GM23248 (cell line): Measurements from ENCODE around the gene TMEM123. TPM values are rescaled to one million over a fixed set of nuclear protein-coding genes. Genes with fewer than 3 reads are reported as not detected.

Experiments
- DNase-seq: peaks from one replicate; pipeline ENCODE4 v3.0.0-alpha.2; 2015
- H2AFZ ChIP-seq: fragments of 200-600 bp; sonication (generic); 2 replicates; pipeline ENCODE4 v1.6.1; 2016; ENCODE audit warnings: antibody characterized with exemption
- H3F3A ChIP-seq: fragments of 200-600 bp; sonication (generic); 2 replicates; pipeline ENCODE4 v1.6.1; 2016; ENCODE audit warnings: mild to moderate bottlenecking, antibody characterized with exemption, mixed run types; ENCODE audit not compliant: insufficient read depth
- H3K27ac ChIP-seq: fragments of 200-600 bp; sonication (generic); 2 replicates; pipeline ENCODE4 v1.5.1; 2016; ENCODE audit warnings: mild to moderate bottlenecking
- H3K27me3 ChIP-seq: fragments of 200-600 bp; sonication (generic); replicated peaks from 2 replicates; pipeline ENCODE4 v1.6.1; 2016; ENCODE audit warnings: mild to moderate bottlenecking; ENCODE audit not compliant: insufficient read depth
- H3K36me3 ChIP-seq: fragments of 200-600 bp; sonication (generic); 2 replicates; pipeline ENCODE4 v1.6.1; 2016; ENCODE audit warnings: low read depth, mild to moderate bottlenecking
- H3K4me1 ChIP-seq: fragments of 200-600 bp; sonication (generic); 2 replicates; pipeline ENCODE4 v1.6.1; 2016; ENCODE audit warnings: mild to moderate bottlenecking; ENCODE audit not compliant: insufficient read depth
- H3K4me2 ChIP-seq: fragments of 200-600 bp; sonication (generic); one replicate; pipeline ENCODE4 v1.6.1; 2016; ENCODE audit warnings: mild to moderate bottlenecking; ENCODE audit not compliant: unreplicated experiment
- H3K4me3 ChIP-seq: fragments of 200-600 bp; sonication (generic); 2 replicates; pipeline ENCODE4 v1.5.1; 2016; ENCODE audit warnings: mild to moderate bottlenecking
- H3K79me2 ChIP-seq: fragments of 200-600 bp; sonication (generic); 2 replicates; pipeline ENCODE4 v1.6.1; 2016; ENCODE audit warnings: mild to moderate bottlenecking; ENCODE audit not compliant: insufficient read depth
- H3K9ac ChIP-seq: fragments of 200-600 bp; sonication (generic); 2 replicates; pipeline ENCODE4 v1.6.1; 2016; ENCODE audit warnings: mild to moderate bottlenecking
- H3K9me2 ChIP-seq: fragments of 200-600 bp; sonication (generic); 2 replicates; pipeline ENCODE4 v1.6.1; 2016; ENCODE audit warnings: mixed run types, mild to moderate bottlenecking, moderate library complexity; ENCODE audit not compliant: insufficient read depth
- H3K9me3 ChIP-seq: fragments of 200-600 bp; sonication (generic); one replicate; pipeline ENCODE4 v1.6.1; 2017; ENCODE audit warnings: low read depth
- H4K20me1 ChIP-seq: fragments of 200-600 bp; sonication (generic); 2 replicates; pipeline ENCODE4 v1.6.0; 2016; ENCODE audit not compliant: insufficient read depth
- EZH2 ChIP-seq: fragments of 200-600 bp; sonication (generic); IDR thresholded peaks from 2 replicates; pipeline ENCODE4 v1.6.1; 2018; ENCODE audit warnings: antibody characterized with exemption, mild to moderate bottlenecking; ENCODE audit not compliant: insufficient read depth, poor library complexity, severe bottlenecking
- EZH2phosphoT487 ChIP-seq: fragments of 200-600 bp; sonication (generic); IDR thresholded peaks from 2 replicates; pipeline ENCODE4 v1.6.1; 2018; ENCODE audit warnings: antibody characterized with exemption, moderate library complexity, mild to moderate bottlenecking, low read depth; ENCODE audit not compliant: insufficient read depth
- WGBS, 2 experiments: methylation state at CpG; one replicate each; pipeline ENCODE4 v1.1.6; 2015 to 2017; ENCODE audit warnings: low lambda C conversion rate in 2 of 2, low coverage in 1 of 2; ENCODE audit errors: missing lambda C conversion rate in 2 of 2; 5-methylcytosine and 5-hydroxymethylcytosine counted together
- in situ Hi-C: fragments of 300-500 bp; cut with MboI; formaldehyde crosslinking; loops from 2 replicates; pipeline ENCODE4 v1.15.0; 2020
- polyA plus RNA-seq: library from polyadenylated mRNA; unstranded; fragments of >200 nt; fragmentation: Nextera tagmentation; extraction: Ambion mirVana; gene quantifications from 2 replicates; pipeline ENCODE4 v1.2.1, GENCODE V29; 2016
- total RNA-seq: library from RNA; depleted of rRNA; stranded (reverse); fragments of >200 nt; shearing (Covaris generic); gene quantifications from 2 replicates; pipeline ENCODE4 v1.2.3, GENCODE V29; 2014

The TMEM123 gene
- total and polyA plus RNA-seq, 2 experiments from 2014 or later: 106 to 113 TPM

DNA sequence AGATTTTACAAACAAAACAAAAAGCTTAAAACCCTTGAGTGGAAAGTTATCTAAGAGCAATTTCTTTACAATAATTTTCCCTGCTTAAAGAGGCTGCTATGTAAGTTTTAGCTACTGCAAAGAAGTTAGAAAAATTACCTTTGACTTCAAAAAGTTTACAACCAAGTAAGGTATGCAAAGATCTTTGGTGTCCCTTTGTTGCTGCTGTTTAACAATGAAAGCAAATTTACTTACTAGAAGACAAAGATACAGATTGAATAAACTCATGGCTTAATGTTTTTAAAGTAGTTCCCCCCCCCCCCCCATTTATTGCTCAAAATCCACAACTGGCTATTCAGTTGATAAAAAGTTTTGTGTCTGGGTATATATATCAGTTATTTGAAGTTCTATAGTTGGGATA is 26.0 kb downstream of the TMEM123 start:
- DNase-seq: no peak
- H3K4me3 ChIP-seq: no peak overlapping the region
- H2AFZ ChIP-seq: no peak overlapping the region
- H4K20me1 ChIP-seq: 0 out of 2 replicates have a peak, but pooled peaks cover 4% of the 10 kb centered on the region
- in situ Hi-C loops: no loop called here
- H3K4me1 ChIP-seq: peaks cover 9% of the 10 kb centered on the region
- H3K9me2 ChIP-seq: no peaks in the 10 kb centered on the region; the same call in 1 of the 2 replicates
- no peaks in the 10 kb centered on the region for H3K27me3 ChIP-seq
- H3K4me2 ChIP-seq: no peak overlapping the region
- TF ChIP-seq EZH2 (no peak), EZH2phosphoT487 (no peak)
- H3K9me3 ChIP-seq: no peaks in the 10 kb centered on the region
- no peak overlapping the region for H3K27ac ChIP-seq
- no peaks in the 10 kb centered on the region; the same call in 1 of the 2 replicates for H3K36me3 ChIP-seq
- H3F3A ChIP-seq: peaks cover 10% of the 10 kb centered on the region; the same call in 1 of the 2 replicates
- no peak overlapping the region for H3K9ac ChIP-seq
- H3K79me2 ChIP-seq: peaks cover 55% of the 10 kb centered on the region

DNA sequence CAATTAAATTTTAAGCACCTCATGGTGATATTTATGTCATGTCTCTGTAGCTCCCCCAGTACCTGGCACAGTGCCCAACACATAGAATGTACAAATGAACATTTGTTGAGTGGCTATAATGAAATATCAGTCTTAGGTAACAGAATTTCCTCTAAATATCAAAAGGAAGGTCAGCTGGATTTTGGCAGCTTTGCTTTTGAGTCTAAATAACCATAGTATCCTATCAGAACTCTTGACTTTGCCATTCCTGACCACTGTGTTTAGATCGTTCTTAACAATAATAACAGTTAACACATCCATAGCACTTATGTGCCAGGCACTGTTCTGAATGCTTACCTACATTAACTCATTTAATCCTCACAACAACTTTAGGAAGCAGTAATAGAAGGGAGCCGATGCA is 26.6 kb downstream of the TMEM123 start:
- H3K79me2 ChIP-seq: peaks cover 54% of the 10 kb centered on the region
- no peaks in the 10 kb centered on the region; the same call in 1 of the 2 replicates for H3K36me3 ChIP-seq

DNA sequence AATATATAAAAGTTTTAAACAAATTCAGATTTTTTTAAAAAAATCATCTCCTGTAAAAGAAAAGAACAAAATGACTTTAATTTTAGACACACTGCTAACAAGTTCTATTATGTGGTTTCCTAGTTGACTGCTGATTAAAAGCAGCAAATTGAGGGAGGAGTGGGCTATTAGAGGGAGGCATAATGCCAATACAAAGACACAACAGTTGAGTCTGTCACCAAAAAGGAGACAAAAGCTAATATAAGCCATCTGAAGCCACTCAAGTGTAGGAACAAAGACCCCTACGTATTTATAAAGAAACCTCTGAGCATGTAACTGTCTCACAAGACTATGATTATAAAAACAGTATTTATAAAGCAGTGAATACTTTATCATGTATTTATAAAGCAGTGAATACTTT is 28.6 kb downstream of the TMEM123 start:
- H3K4me2 ChIP-seq: no peak overlapping the region
- WGBS, 2 experiments: 41 to 56% methylated on average over 1 of the region's 1 CpG
- H4K20me1 ChIP-seq: 0 out of 2 replicates have a peak, but pooled peaks cover 4% of the 10 kb centered on the region
- no peaks in the 10 kb centered on the region for H3K9me2 ChIP-seq
- TF ChIP-seq EZH2phosphoT487: no peak
- TF ChIP-seq EZH2: no peak
- DNase-seq: no peak
- no peak overlapping the region for H2AFZ ChIP-seq
- H3K27ac ChIP-seq: no peak overlapping the region
- H3F3A ChIP-seq: peaks cover 6% of the 10 kb centered on the region; the same call in 1 of the 2 replicates
- H3K79me2 ChIP-seq: peaks cover 41% of the 10 kb centered on the region
- H3K4me3 ChIP-seq: no peak overlapping the region
- no peaks in the 10 kb centered on the region for H3K27me3 ChIP-seq
- no peak overlapping the region for H3K9ac ChIP-seq
- H3K36me3 ChIP-seq: no peaks in the 10 kb centered on the region; the same call in 1 of the 2 replicates
- no peaks in the 10 kb centered on the region for H3K9me3 ChIP-seq
- in situ Hi-C loops: no loop called here
- no peaks in the 10 kb centered on the region for H3K4me1 ChIP-seq

More for the DNA sequence above, 26.6 kb downstream of the TMEM123 start:
- no peak overlapping the region for H2AFZ ChIP-seq
- H3K9me2 ChIP-seq: no peaks in the 10 kb centered on the region
- H4K20me1 ChIP-seq: 0 out of 2 replicates have a peak, but pooled peaks cover 4% of the 10 kb centered on the region
- WGBS, 2 experiments: 70 to 81% methylated on average over 2 of the region's 2 CpGs
- no peak for TF ChIP-seq EZH2
- TF ChIP-seq EZH2phosphoT487: no peak
- H3K4me3 ChIP-seq: no peak overlapping the region
- no peaks in the 10 kb centered on the region for H3K9me3 ChIP-seq
- peaks cover 10% of the 10 kb centered on the region; the same call in 1 of the 2 replicates for H3F3A ChIP-seq
- no peak overlapping the region for H3K4me2 ChIP-seq
- in situ Hi-C loops: no loop called here
- no peak for DNase-seq
- H3K27me3 ChIP-seq: no peaks in the 10 kb centered on the region
- no peak overlapping the region for H3K27ac ChIP-seq
- H3K4me1 ChIP-seq: peaks cover 9% of the 10 kb centered on the region
- no peak overlapping the region for H3K9ac ChIP-seq

DNA sequence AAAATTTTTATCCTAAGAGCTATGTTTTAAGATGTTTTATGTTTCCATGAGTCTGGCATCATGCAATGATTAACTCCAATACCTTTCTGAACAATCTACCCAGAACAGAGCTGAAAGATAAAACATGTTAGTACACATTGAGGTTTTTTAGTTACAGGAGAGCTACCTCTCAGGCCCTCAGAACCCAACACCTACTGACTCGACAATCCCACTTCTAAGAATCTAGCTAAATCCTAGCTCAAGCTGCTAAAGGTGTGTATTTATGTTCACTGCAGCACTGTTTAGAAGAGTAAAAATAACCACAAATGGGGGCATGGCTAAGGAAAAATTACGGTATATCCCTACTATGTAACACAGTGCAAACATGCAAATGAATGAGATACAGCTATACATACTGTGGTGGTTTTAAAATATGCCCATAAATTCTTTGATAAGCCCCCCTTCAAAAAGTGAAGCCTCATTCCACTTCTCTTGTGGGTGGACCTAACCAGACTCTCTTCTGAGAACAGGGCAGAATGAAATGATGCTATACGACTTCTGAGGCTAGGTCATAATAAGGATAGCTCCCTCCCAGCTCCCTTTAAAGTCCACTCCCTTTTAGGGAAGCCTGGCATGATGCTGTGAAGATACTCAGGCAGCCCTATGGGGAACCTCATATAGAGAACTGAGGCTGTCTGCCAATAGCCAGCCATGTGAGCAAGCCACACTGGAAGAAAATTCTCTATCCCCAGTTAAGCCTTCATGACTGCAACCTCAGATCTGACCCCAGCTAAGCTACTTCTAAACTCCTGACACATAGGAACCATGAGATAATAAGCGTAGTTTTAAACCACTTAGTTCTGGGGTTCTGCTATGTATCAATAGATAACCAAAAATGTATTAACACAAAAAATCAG is 29.5 kb downstream of the TMEM123 start:
- H3K27me3 ChIP-seq: no peaks in the 10 kb centered on the region
- H3K4me1 ChIP-seq: no peaks in the 10 kb centered on the region
- H3K4me2 ChIP-seq: no peak overlapping the region
- 0 out of 2 replicates have a peak, but pooled peaks cover 4% of the 10 kb centered on the region for H4K20me1 ChIP-seq
- no peak for TF ChIP-seq EZH2phosphoT487
- no peak for TF ChIP-seq EZH2
- no peak for DNase-seq
- peaks cover 7% of the 10 kb centered on the region; the same call in 1 of the 2 replicates for H3F3A ChIP-seq
- in situ Hi-C loops: no loop called here
- no peak overlapping the region for H3K27ac ChIP-seq
- H2AFZ ChIP-seq: no peak overlapping the region
- 85 to 90% methylated on average over 4 of the region's 4 CpGs for WGBS, 2 experiments
- H3K9ac ChIP-seq: no peak overlapping the region
- H3K36me3 ChIP-seq: no peaks in the 10 kb centered on the region; the same call in 1 of the 2 replicates
- peaks cover 41% of the 10 kb centered on the region for H3K79me2 ChIP-seq
- H3K4me3 ChIP-seq: no peak overlapping the region
- H3K9me3 ChIP-seq: no peaks in the 10 kb centered on the region
- no peaks in the 10 kb centered on the region for H3K9me2 ChIP-seq
